D721Med (cell line): ENCODE data around the gene MAST3.
A peak's percentile ranks its signal among the peaks of the same experiment; 100 is the strongest.

Experiments used
- DNase-seq: peaks from one replicate; pipeline ENCODE4 v3.0.0; 2011; ENCODE audit warnings: low spot score; ENCODE audit not compliant: insufficient read length
- FAIRE-seq: peaks from 2 replicates; lab custom pipeline; 2011; peaks lifted over from hg19 to GRCh38; lab: Jason Lieb, UNC
- CTCF ChIP-seq: IDR thresholded peaks from 2 replicates; pipeline ENCODE4 v1.5.1; 2012; ENCODE audit warnings: mild to moderate bottlenecking, control low read depth; ENCODE audit not compliant: insufficient read depth; ENCODE audit errors: missing control alignments

The MAST3 gene

GRCh38 chr19:18152817-18153555, 55.4 kb downstream of the MAST3 start, which contains the start of gene PIK3R2:
Gene PIK3R2, plus strand, starts transcription at chr19:18153163. Its CDS starts 2,717 bp downstream, at chr19:18155880.
- DNase-seq (peak; percentile 96), FAIRE-seq (no peak)
- no peak for TF ChIP-seq CTCF

GRCh38 chr19:18153556-18154134, 56.1 kb downstream of the MAST3 start:
- DNase-seq (no peak), FAIRE-seq (no peak)
- no peak for TF ChIP-seq CTCF

GRCh38 chr19:18155095-18156087, 57.8 kb downstream of the MAST3 start:
- TF ChIP-seq CTCF = no peak
- no peak for FAIRE-seq
- DNase-seq = no peak

GRCh38 chr19:18156268-18156667, 58.7 kb downstream of the MAST3 start:
- no peak for DNase-seq
- FAIRE-seq = no peak
- TF ChIP-seq CTCF = no peak

- FAIRE-seq (no peak), DNase-seq (no peak)
- TF ChIP-seq CTCF = no peak
Measured at GRCh38 chr19:18156841-18157464, 59.4 kb downstream of the MAST3 start.

GRCh38 chr19:18157465-18158063, 60.0 kb downstream of the MAST3 start:
- TF ChIP-seq CTCF = no peak
- FAIRE-seq (no peak), DNase-seq (no peak)
